Epithelial cell of proximal tubule (primary cell): ENCODE results near the gene OR2L2. TPM values are rescaled to one million over a fixed set of nuclear protein-coding genes. Genes with fewer than 3 reads are reported as not detected.

Experiments used
- DNase-seq: peaks from one replicate; pipeline ENCODE4 v3.0.0-alpha.2; 2011; ENCODE audit warnings: low read depth
- H3K4me3 ChIP-seq: 2 replicates; pipeline ENCODE4 v1.5.1; 2011; ENCODE audit warnings: low read depth, mild to moderate bottlenecking, low read length
- total RNA-seq: library from RNA; depleted of rRNA; stranded (reverse); fragments of >200 nt; gene quantifications from 2 replicates; pipeline ENCODE4 v1.2.3, GENCODE V29; 2015
- TF ChIP-seq, protein P1 (sequence below): conservative IDR thresholded peaks from 2 replicates; pipeline ENCODE4 v1.5.1; 2012; ENCODE audit warnings: low read depth, mild to moderate bottlenecking, low read length

The OR2L2 gene, protein sequence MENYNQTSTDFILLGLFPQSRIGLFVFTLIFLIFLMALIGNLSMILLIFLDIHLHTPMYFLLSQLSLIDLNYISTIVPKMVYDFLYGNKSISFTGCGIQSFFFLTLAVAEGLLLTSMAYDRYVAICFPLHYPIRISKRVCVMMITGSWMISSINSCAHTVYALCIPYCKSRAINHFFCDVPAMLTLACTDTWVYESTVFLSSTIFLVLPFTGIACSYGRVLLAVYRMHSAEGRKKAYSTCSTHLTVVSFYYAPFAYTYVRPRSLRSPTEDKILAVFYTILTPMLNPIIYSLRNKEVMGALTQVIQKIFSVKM
- total RNA-seq, result not detected in 2 replicates

DNA sequence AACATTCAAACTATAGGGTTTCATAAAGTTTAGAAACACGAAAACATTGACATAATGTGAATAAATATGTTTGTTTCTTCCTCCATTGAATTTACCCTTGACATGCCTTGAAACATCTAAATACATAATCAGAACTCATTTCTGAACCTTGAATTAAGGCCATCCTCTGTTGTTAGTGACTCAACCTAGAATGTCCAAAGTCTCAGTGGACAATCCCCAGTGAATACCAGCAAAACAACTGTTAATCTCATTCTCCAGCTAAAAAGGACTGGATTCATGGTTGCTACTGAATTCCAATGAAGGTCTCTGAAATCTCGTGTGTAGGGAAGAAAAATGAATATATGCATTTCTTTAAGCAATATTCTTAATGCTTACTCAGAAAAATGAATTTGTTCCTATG is at the start of gene OR2L2:
Gene OR2L2, plus strand, starts transcription at position 301 of the 400 bp plus-strand sequence. CDS start 8,198 bp downstream, outside the sequence.
- no peak within 1 kb of the TSS for H3K4me3 ChIP-seq
- DNase-seq, result no peak
- TF ChIP-seq, protein P1, sequence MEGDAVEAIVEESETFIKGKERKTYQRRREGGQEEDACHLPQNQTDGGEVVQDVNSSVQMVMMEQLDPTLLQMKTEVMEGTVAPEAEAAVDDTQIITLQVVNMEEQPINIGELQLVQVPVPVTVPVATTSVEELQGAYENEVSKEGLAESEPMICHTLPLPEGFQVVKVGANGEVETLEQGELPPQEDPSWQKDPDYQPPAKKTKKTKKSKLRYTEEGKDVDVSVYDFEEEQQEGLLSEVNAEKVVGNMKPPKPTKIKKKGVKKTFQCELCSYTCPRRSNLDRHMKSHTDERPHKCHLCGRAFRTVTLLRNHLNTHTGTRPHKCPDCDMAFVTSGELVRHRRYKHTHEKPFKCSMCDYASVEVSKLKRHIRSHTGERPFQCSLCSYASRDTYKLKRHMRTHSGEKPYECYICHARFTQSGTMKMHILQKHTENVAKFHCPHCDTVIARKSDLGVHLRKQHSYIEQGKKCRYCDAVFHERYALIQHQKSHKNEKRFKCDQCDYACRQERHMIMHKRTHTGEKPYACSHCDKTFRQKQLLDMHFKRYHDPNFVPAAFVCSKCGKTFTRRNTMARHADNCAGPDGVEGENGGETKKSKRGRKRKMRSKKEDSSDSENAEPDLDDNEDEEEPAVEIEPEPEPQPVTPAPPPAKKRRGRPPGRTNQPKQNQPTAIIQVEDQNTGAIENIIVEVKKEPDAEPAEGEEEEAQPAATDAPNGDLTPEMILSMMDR, result no peak

- TF ChIP-seq, protein P1, result no peak
- H3K4me3 ChIP-seq, result no peak overlapping the region
- no peak for DNase-seq
Measured at GRCh38 chr1:247992986-247993385, 36.9 kb upstream of the OR2L2 start.

DNA sequence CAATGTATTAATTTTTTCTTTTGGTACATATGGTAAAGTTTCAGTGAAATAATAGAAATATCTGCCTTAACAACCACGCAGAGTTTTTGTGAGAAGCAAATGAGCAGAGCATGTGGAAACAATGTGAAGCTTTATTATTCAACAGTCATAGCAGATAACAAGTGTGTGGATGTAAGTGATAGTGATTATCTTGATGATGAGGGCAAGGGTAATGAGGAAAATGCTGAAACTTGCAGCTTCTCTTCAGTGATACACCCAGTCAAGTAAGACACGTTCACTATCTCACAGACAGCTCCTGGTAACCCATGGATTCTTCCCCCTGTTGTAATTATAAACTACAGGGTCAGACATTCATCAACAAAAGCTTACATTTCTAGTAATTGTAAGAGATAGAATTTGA is 31.1 kb upstream of the OR2L2 start:
- no peak for DNase-seq
- H3K4me3 ChIP-seq, result no peak overlapping the region
- TF ChIP-seq, protein P1, result no peak

DNA sequence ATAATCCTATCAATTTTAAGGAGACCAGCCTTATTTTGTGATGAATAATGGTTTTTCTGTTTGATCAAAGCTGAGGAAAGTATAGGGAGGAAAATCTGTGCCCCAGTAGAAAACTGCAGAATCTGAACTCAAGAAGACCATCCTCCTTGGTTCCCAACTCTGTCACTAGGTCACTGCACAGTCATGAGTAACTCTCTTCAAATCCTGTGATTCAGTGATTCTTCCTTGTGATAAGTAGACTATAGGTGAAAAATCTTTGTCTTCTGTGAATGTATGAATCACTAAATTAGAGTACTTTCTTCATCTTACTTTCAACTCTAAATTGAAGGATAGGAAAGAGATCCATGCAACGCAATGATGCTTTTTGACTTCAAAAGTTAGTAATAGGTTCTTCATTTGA is 29.7 kb upstream of the OR2L2 start:
- no peak for DNase-seq
- TF ChIP-seq, protein P1, result no peak
- H3K4me3 ChIP-seq, result no peak overlapping the region

- no peak overlapping the region for H3K4me3 ChIP-seq
- DNase-seq, result no peak
- TF ChIP-seq, protein P1, result no peak
Measured at GRCh38 chr1:248007778-248008177, 22.1 kb upstream of the OR2L2 start.

DNA sequence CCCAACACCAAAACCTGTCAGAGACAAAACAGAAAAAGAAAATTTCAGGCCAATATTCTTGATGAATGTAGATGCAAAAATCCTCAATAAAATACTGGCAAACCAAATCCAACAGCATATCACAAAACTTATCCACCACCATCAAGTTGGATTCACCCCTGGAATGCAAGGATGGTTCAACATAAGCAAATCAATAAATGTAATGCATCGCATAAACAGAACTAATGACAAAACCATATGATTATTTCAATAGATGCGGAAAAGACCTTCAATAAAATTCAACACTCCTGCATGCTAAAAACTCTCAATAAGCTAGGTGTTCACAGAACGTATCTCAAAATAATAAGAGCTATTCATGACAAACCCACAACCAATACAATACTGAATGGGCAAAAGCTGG is 20.2 kb upstream of the OR2L2 start:
- TF ChIP-seq, protein P1, result no peak
- no peak for DNase-seq
- no peak overlapping the region for H3K4me3 ChIP-seq

DNA sequence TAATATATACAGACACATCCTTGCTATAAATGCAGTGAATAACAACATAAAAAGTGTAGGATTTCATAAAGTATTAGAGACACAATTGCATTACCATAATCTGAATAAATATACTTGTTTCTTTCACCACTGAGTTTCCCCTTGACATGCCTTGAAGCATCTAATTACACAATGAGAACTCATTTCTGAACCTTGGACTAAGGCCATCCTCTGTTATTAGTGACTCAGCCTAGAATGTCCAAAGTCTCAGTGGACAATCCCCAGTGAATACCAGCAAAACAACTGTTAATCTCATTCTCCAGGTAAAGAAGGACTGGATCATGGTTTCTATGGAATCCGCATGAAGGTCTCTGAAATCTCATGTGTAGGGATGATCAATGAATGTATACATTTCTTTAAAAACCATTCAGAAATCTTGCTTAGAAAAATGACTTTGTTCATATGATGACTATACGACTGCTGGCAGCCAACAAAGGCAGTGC is 16.6 kb upstream of the OR2L2 start, which contains the start of gene OR2L5:
Gene OR2L5, plus strand, starts transcription at position 432 of the 482 bp plus-strand sequence. CDS start 8,288 bp downstream, outside the sequence.
- H3K4me3 ChIP-seq, result no peak within 1 kb of the TSS
- TF ChIP-seq, protein P1, result no peak
- no peak for DNase-seq
